NCI-H2171 treated with DMSO at 0.1 percent for 48 hours (cell line): ENCODE data around the gene CNDP2.
"Not testable (repeated sequence)": the region's sequence is repeated elsewhere in the genome, so short reads cannot be mapped to it uniquely, and the experiment has no call there.

Experiments used
- DNase-seq: peaks from one replicate; lab custom pipeline; 2025; lab: John Stamatoyannopoulos, UW

Gene CNDP2

DNA sequence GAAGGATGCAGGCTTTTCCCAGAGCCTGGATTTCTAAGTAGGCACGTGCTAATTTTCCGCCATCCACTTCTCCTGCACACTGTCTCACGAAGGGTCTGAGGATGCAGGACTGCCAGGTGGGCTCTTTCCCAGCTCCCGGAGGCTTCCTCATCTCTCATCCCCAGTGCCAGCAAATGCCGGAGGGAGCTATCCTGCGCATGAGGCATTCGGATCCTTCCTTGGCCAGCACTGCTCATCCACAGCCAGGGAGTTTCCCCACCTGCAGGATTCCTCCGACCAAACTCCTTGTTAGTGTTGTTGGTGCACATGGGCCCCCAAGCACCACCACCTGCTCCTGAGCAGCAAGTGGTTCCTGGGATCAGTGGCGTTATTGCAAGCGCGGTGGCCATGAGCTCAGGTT lies 43.1 kb downstream of the CNDP2 start:
- DNase-seq, result no peak

DNA sequence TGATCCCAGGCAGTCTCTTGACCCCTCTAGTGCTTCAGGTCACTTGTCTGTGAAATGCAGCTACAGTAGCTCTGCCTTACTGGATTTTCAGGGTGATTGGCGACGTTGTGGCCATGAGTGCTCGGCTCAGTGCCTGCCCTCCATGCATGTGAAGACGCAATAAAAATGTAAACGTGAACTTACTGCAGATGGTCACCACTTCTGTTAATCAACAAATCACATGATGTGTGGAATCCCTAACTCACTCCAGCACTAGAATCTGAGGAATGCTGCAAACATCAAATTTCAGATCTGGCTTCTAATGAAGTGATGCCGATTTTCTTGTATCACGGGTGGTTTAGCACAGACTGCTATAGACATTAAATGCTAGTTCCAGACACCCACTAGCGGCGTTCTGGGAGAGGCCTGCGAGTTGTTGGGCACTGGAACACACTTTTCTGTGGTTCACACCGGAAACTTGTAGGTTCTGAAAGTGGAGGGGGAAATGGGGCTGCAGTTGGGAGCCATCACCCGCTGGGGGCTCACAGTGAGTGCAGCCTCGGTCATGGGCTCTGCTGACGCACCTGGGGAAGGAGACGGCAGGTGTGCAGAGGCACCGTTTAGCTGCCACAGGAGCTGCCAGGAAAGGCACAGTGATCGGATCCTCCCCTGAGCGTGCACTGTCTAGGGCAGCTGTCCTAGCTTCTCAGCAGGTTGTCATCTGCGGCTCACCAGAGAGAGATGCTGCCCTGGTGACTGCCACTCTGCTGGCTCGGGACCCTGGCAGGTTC lies 44.7 kb downstream of the CNDP2 start:
- DNase-seq, result no peak

DNA sequence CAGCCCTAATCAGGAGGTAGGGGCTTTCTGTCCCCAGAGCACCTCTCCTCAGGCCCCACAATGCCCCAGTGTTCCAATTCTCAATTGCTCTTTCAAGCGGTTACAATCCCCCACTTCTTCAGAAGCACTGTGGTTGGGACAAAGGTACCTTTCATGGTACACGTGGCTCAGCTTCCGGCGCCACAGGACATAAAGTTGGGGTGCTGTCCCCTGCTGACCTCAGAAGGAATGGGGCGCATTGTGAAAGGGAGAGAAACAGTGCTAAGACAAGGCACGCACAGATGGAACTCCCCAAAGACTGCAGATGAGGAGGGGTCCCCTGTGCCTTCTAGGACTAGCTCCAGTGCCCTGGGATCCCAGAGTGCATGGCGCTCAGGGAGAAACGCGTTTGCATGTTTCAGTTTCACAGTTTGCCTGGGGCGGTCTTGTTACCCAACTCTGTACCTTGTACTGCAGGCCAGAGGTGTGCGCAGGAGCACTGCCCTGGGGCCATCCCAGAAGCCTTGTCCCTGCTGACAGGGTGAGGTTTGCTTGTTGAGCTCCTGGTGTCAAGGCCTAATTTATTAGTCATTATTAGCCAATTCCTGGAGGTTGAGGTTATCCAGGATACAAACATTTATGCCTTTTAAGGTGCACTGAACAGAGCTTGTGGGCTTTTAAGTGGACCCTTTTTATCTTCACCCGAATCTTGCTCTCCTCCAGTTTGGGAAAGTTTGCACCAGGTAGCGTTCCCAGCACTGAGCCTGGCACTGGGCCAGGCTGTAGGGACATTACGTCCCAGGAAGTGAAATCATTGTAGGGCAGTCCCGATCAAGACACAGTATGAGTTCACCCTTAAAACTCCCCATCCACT lies 45.8 kb downstream of the CNDP2 start:
- DNase-seq, result no peak

DNA sequence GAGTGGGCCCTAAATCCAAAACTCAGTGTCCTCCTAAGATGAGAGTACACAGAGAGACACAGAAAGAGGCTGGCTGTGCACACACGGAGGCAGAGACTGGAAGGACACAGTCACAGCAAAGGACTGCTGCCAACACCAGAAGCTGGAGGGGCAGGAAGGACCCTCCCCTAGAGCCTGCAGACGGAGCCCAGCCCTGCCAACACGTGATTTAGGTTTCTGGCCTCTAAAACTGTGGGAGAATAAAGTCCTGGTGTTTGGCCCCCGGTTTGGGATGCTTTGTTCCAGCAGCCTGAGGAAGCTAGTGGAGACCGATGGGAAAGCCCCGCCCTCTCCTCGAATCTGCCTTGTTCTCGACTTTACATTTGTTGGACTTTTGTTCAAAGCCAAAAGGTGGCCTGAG lies 48.7 kb downstream of the CNDP2 start:
- no peak for DNase-seq

DNA sequence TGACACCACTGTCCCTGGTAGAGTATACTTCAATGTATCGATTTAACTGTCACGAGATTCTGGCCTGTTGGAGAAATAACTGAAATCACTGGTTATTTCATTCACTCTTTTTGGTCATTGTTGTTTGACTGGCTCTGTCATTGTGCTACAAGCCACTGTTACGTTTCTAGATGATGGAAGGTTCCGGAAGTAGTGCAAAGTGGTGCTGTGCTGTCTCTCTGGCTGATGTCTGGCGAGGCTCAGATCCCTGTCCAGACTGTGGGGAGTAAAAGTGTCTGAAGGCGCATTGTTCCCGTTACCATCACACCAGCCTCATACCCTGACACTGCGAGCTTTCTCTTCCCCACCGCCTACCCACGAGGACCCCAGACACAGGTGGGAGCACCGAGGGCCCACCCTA lies 49.8 kb downstream of the CNDP2 start:
- no peak for DNase-seq

DNA sequence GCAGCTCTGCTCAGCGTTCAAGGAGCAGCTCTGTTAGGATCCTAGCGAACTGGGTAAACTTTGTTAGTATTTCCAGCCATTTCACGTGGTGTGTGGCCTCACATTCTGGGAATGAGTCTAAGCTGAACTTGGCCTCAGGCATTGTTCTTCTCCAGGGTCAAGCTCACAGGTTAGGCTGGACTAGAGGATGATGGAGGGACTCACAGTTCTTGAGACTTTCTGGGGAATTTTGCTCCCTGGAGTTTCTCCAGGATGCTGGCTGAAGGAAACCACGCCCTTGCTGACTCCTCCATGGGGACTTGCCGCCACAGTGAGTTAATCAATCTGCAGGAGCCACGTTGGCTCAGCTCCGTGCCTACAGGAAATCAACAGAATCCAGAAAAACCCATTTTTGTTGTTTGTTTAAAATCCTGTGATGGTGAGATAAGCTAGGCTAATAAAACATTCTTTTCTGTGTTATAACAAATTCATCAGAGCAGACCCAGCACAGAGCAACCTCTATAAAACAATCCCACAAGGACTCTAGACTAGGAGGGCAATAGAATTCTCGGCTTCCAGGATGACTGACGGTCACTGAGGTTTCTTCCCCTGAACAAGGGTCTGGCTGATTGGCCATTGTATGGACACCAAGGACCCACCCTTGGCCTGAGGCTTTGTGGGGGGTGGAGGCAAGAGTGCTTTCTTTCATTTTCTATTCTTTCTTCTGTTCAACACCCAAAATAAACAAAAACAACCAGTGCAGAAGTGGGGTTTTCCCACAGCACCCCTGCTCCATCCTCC lies 50.8 kb downstream of the CNDP2 start:
- DNase-seq, result no peak

DNA sequence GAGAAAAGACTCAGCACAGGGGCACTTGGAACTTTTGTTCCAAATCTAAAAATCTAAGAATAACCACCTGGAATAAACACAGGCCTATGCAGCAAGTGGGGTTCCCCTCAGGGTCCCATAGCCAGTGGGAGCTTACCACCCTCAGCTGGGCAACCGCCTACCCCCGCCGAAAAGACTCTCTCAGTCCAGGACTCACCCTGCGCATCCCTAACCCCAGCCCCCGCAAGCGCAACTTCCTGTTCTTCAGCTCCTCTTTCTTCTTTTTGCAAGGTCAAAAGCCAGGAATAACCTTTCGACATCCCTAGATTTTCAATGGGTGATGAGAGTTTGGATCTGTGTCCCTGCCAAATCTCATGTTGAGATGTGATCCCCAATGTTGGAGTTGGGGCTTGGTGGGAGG lies 51.7 kb downstream of the CNDP2 start:
- no peak for DNase-seq

DNA sequence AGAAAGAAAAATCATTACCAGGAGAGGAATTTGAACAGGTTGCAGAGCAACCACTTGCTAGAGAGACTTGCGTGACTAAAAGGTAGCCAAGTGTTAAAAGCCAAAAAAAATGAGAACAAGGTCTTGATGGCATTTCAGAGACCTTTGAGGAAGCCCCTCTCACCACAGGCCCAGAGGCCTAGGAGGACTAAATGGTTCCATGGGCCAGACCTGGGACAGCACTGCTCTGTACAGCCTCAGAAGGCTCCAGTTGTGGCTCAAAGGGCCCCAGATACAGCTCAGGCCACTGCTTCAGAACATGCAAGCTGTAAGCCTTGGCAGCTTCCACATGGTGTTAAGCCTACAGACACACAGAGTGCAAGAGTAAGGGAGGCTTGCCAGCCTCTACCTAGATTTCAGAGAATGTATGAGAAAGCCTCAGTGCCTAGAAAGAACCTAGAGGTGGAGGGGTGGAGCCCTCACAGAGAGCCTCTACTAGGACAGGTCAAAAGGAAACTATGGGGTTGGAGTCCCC lies 53.5 kb downstream of the CNDP2 start:
- DNase-seq, result no peak

DNA sequence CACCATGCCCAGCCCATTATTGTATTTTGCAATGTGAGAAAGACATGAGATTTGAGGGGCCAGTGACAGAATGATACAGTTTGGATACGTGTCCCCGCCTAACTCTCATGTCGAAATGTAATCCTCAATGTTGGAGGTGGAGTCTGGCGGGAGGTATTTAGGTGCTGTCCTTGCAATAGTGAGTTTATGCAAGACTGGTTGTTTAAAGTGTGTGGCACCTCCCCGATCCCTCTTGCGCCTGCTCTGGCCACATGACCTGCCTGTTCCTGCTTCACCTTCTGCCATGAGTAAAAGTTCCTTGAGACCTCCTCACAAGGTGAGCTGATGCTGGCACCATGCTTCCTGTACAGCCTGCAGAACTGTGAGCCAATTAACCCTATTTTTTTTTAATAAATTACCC lies 54.7 kb downstream of the CNDP2 start:
- no peak for DNase-seq

DNA sequence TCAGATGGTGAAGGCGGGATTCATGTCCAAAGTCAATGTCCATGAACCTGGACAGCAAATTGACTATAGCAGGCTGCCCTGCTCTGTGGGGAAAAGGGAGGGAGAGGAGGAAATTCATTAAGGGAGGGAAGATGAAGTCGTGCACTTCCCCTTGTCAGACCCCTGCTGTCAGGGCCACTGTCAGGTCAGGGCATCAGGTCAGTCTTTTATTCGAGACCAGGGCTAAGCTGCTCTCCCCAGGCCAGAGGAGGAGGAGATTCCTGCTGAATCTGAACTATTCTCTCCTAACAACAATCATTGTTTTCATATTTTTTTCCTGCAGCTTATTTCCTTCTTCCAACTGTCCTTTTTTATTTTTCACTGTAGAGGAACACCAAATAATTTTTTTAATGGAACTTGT lies 55.3 kb downstream of the CNDP2 start:
- DNase-seq, result no peak

DNA sequence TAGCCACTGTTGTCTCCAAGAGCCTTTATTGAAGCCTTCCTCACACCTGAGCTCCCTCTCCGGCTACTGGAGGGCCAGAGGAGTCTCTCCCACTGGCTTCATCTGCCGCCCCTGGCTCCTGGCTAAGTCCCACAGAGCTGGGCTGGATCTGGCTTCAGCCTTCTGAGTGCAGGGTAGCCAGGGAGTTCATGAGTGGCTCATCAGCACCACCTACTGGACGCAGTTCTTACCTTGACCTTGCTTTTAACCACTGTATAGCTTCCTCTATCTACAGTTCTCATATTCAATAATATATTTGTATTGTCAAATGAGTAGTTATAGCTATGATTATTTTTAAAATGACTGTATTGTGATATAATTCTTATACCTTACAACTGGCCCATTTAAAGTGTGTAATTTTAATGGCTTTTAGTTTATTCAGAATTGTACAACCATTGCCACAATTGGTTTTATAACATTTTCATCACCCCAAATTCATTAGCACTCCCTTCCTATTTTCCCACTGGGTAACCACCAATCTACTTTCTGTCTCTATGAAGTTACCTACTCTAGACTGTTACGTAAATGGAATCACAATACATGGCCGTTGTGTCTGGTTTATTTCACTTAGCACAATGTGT lies 55.9 kb downstream of the CNDP2 start:
- peak; percentile 45 for DNase-seq

DNA sequence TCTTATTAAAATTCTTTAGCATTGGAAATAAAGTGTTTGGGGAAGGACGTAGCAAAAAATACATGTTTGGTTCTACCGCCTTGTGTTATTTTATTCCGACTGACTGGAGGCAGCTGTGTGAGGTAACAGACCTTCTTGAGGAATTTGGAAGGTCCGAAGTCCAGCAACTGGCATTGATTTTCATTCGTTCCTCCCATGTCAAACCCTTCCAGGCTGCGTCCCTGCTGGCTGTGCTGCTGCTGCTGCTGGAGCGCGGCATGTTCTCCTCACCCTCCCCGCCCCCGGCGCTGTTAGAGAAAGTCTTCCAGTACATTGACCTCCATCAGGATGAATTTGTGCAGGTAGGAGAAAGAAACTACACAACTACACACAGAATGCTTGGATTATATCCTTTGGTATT lies 60.0 kb downstream of the CNDP2 start:
- no peak for DNase-seq

DNA sequence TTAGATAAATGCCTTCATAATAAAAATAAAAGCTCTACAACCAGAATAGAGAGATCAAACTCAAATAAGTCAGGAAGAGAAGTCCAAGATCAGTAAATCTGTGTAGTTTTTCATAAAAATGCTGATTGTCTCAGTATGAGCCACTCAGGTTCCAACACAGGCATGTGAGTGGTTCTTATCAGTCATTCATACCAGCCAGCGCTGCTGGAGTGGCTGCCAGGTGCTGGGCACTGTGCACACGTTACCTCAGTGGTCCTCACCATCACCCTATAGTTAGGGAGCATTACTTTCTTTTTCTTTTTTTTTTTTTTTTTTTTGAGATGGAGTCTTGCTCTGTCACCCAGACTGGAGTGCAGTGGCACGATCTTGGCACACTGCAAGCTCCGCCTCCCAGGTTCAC lies 61.9 kb downstream of the CNDP2 start:
- no peak for DNase-seq

DNA sequence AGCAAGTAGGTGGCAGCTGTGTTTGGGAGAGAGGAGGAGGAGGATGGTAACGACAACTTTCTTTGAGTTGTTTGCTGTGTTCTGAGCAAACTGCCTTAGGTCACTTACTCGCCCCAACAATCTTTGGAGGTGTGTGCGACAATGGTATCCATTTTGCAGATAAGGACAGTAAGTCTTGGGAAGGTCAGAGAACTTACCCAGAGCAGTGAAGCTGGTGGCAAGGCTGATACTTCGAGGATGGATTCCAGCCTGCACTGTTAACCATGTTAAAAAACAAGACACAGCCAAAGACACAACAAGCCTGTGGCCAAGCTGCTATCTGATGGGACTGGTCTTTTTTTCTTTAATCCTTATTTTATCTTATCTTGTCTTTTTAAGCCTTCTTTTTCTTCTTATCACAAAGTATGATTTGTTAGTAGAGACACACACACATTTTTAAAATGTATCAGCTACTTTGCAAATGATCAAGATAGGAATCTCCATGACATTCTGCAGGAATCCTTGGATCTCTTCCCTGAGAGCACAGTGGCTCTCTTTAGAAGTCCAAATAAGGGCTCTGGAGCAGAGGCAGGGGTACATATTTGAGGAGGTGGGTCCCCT lies 66.1 kb downstream of the CNDP2 start:
- no peak for DNase-seq

DNA sequence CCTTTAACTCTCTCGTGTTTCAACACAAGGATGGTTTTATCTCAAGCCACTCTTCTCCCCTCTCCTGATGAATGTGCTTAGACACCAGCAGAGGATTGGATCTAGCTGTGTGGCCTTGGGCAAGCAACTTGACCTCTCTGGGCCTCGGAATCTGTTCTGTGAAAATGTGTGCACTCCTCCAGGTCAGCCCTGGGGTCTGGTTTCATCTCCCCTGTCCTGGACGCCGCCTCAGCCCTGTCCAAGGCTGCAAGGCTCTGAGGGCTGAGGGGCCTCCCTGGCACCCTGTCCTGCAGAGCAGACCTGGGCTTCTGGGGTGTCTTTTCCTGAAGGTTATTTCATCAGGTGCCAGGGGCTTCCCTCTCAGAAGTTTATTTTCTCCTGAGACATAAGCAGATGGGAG lies 66.6 kb downstream of the CNDP2 start:
- DNase-seq, result no peak

DNA sequence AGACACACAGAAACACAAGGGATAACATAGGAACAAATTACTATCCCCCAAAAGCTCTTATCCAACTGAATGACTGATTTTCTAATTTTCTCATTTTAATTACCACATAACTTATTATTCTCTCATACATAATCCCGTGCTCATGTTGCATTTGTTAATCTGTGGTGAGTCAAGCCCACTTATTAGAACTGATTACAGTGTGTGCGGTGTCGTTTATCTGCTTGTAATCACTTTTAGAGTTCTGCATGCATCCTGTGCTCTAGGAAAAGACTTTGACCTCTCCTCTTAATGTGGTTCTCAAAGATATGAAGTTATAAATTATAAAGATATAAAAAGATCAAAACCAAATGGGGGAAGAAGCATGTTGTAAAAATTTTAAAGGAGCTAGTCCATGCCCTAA lies 67.8 kb downstream of the CNDP2 start:
- DNase-seq, result no peak

DNA sequence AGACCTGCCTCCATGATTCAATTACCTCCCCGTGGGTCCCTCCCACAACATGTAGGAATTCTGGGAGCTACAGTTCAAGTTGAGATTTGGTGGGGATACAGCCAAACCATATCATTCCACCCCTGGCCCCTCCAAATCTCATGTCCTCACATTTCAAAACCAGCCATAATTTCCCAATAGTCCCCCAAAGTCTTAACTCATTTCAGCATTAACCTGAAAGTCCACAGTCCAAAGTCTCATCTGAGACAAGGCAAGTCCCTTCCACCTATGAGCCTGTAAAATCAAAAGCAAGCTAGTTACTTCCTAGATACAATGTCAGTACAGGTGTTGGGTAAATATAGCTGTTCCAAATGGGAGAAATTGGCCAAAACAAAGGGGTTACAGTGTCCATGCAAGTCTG lies 69.0 kb downstream of the CNDP2 start:
- DNase-seq, result not testable (repeated sequence)

DNA sequence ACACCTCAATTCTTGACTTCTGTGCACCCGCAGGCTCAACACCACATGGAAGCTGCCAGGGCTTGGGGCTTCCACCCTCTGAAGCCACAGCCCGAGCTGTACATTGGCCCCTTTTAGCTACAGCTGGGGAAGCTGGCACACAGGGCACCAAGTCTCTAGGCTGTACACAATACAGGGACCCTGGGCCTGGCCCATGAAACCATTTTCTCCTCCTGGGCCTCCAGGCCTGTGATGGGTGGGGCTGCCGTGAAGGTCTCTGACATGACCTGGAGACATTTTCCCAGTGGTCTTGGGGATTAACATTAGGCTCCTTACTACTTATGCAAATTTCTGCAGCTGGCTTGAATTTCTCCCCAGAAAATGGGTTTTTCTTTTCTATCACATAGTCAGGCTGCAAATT lies 69.8 kb downstream of the CNDP2 start:
- not testable (repeated sequence) for DNase-seq

DNA sequence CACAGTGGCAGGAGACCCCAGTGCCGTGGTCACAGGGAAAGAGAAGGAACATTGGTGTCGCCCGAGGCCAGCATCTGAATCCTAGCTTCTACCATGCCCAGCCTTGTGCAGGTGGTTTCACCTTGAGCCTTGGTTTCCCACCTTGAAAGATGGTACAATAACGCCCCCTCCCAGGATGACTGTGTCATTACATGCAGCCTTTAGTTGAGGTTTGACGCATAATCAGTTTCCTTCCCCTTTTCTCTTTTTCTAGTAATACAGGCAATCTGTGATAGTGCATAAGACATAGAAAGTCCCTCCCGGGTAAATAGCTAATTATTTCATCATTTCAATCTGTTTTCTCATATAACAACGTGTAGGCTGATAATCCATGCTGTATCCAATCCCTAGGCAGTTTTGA lies 71.7 kb downstream of the CNDP2 start:
- DNase-seq, result no peak

DNA sequence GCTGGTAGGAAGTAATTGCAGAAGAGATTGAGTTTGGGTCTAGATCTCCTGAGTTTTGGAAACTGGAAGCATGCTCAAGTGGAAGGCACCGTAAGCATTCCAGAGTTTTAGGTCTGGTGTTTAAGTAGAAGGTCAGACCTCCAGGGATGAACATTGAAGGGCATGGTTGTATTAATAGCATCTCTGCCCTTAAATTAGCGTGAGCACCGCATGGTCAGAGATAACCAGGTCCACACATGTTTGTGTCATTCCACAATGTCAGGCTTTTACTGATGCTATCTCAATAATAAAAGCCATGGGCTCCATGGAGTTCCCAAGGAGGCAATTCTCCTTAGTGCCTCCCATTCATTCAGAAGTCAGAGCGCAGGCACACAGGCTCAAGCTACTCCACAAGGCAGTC lies 73.2 kb downstream of the CNDP2 start:
- DNase-seq, result no peak

DNA sequence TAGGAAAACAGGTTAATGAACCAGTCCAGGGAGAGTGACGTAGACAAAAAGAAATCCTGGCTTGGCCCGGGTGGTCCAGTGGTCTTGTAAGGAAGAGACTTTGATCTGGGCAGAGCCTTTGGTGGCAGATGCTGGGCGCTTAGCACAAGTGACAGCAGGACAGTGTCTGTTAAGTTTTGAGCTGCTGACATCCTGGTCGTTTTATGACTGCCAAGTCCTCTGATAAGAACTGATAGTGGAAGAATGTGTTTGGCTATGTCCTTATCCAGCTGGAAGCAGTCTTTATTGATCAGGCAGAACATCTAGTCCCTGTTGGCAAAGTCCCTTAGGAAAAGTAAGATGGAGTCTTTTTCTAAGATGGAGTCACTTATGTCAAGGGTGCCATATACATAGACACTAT lies 74.1 kb downstream of the CNDP2 start:
- no peak for DNase-seq
